HepG2 (cell line): ENCODE measurements around the gene EXOC6B. TPM values are rescaled to one million over a fixed set of nuclear protein-coding genes. Genes with fewer than 3 reads are reported as not detected.

Experiments
- EZH2 ChIP-seq: conservative IDR thresholded peaks from 2 replicates; pipeline ENCODE4 v1.6.1; 2012; ENCODE audit warnings: mild to moderate bottlenecking, low read depth, low read length, moderate library complexity
- FOXC1 ChIP-seq: sonication (generic); formaldehyde crosslinking; IDR thresholded peaks from 2 replicates; pipeline ENCODE4 v1.8.0; 2022; ENCODE audit warnings: mild to moderate bottlenecking, missing genetic modification reagents, borderline replicate concordance
- SMAD3 ChIP-seq: sonication (generic); formaldehyde crosslinking; IDR thresholded peaks from 2 replicates; pipeline ENCODE4 v1.4.0; 2020; ENCODE audit warnings: missing genetic modification reagents
- ZBTB3 ChIP-seq: sonication (generic); formaldehyde crosslinking; IDR thresholded peaks from 2 replicates; pipeline ENCODE4 v1.4.0; 2020; ENCODE audit warnings: low read depth, mild to moderate bottlenecking, moderate library complexity, missing genetic modification reagents, borderline replicate concordance
- ZNF782 ChIP-seq: sonication (generic); formaldehyde crosslinking; IDR thresholded peaks from 2 replicates; pipeline ENCODE4 v1.4.0; 2020; ENCODE audit warnings: missing genetic modification reagents, mild to moderate bottlenecking, borderline replicate concordance
- polyA plus RNA-seq, 8 experiments: library from polyadenylated mRNA; depleted of rRNA in 3 of 8; stranded (reverse) in 7 of 8; unstranded in 1 of 8; fragments of >200 nt; fragmentation: Illumina TruSeq in 4 of 8; extraction: Trizol in 4 of 8; gene quantifications; 2 replicates each; pipeline versions ENCODE4 v1.2.1 to v1.2.3, GENCODE V29; 2011 to 2016; ENCODE audit warnings: low read depth in 4 of 8, missing spikeins in 1 of 8, mixed read lengths in 1 of 8; ENCODE audit not compliant: insufficient read depth in 1 of 8
- total RNA-seq, 5 experiments: library from RNA; depleted of rRNA; stranded (reverse); fragments of >200 nt; fragmentation: Illumina TruSeq; extraction: Trizol; gene quantifications; 2 replicates each; pipeline ENCODE4 v1.2.3, GENCODE V29; 2016; ENCODE audit warnings: low read depth in 1 of 5
- TF ChIP-seq, protein P1 (sequence below): sonication (generic); formaldehyde crosslinking; IDR thresholded peaks from 2 replicates; pipeline ENCODE4 v1.4.0; 2020; ENCODE audit warnings: mild to moderate bottlenecking, missing genetic modification reagents
- TF ChIP-seq, protein P2 (sequence below): sonication (generic); formaldehyde crosslinking; IDR thresholded peaks from 2 replicates; pipeline ENCODE4 v1.8.0; 2022; ENCODE audit warnings: missing genetic modification reagents, mild to moderate bottlenecking, inconsistent platforms, borderline replicate concordance
- TF ChIP-seq, protein P3 (sequence below): IDR thresholded peaks from 2 replicates; pipeline ENCODE4 v1.6.1; 2016

Gene EXOC6B
- total and polyA plus RNA-seq, 2 of the 13 experiments (the other 11 are each of a cell fraction or from before 2014, with no cell fraction given) = 9.1 to 15.9 TPM

GRCh38 chr2:72694715-72695496 is 130.9 kb downstream of the EXOC6B start (continued):
- TF ChIP-seq, protein P1, sequence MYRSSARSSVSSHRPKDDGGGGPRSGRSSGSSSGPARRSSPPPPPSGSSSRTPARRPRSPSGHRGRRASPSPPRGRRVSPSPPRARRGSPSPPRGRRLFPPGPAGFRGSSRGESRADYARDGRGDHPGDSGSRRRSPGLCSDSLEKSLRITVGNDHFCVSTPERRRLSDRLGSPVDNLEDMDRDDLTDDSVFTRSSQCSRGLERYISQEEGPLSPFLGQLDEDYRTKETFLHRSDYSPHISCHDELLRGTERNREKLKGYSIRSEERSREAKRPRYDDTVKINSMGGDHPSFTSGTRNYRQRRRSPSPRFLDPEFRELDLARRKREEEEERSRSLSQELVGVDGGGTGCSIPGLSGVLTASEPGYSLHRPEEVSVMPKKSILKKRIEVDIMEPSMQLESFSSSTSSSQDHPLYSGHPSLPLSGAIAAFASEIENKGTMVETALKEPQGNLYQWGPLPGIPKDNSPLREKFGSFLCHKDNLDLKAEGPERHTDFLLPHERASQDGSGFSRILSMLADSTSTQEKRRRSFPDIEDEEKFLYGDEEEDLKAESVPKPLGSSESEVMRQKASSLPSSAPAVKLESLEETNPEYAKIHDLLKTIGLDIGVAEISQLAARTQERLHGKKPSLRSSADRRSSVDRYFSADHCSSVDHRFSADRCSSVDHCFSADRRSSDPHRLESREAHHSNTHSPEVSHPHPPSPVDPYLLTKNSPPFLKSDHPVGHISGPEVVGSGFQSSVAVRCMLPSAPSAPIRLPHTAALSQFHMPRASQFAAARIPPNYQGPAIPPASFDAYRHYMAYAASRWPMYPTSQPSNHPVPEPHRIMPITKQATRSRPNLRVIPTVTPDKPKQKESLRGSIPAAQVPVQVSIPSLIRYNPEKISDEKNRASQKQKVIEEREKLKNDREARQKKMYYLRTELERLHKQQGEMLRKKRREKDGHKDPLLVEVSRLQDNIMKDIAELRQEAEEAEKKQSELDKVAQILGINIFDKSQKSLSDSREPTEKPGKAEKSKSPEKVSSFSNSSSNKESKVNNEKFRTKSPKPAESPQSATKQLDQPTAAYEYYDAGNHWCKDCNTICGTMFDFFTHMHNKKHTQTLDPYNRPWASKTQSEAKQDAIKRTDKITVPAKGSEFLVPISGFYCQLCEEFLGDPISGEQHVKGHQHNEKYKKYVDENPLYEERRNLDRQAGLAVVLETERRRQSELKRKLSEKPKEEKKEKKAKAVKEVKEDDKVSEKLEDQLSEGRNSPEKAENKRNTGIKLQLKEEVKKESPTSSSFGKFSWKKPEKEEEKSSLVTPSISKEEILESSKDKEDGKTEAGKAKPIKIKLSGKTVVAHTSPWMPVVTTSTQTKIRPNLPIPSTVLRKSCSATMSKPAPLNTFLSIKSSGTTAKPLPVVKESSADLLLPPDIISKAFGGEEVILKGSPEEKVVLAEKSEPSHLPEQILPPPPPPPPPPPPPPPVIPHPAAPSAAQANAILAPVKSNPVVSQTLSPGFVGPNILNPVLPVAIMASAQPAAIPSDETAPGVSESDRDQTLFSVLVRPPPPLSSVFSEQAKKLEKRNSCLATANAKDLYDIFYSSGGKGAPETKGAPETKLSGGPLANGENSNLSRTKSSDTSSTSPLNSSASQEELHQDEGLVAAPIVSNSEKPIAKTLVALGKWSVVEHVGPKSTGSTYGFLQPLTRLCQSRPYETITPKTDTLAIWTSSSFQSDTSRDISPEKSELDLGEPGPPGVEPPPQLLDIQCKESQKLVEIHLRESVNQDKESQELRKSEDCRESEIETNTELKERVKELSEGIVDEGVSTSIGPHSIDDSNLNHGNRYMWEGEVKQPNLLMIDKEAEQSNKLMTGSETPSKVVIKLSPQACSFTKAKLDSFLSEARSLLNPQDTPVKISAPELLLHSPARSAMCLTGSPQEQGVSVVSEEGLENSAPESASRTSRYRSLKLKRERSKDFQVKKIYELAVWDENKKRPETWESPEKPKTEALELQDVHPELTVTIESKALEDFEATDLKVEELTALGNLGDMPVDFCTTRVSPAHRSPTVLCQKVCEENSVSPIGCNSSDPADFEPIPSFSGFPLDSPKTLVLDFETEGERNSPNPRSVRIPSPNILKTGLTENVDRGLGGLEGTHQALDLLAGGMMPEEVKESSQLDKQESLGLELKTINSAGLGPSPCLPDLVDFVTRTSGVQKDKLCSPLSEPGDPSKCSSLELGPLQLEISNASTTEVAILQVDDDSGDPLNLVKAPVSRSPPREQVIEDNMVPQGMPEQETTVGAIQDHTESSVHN (CRISPR knock-in tag) = 0 out of 2 replicates have a peak, but pooled peaks have one; percentile 61
- TF ChIP-seq FOXC1 (CRISPR knock-in tag) (0 out of 2 replicates have a peak, but pooled peaks have one; percentile 37), EZH2 (no peak), SMAD3 (CRISPR knock-in tag) (peak; percentile 66; the same call in 1 of the 2 replicates), ZBTB3 (no peak; the same call in 1 of the 2 replicates), ZNF782 (peak; percentile 45; the same call in 1 of the 2 replicates)
- TF ChIP-seq, protein P2, sequence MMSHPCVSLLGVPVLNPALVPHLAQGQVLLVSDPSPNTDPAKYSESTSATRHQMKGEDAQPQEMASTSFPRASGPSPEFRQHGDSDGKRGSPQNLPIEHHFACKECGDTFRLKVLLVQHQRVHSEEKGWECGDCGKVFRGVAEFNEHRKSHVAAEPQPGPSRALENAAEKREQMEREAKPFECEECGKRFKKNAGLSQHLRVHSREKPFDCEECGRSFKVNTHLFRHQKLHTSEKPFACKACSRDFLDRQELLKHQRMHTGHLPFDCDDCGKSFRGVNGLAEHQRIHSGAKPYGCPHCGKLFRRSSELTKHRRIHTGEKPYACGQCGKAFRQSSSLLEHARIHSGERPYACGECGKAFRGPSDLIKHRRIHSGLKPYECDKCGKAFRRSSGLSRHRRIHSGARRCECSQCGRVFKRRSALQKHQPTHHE (CRISPR knock-in tag) = no peak
- TF ChIP-seq, protein P3, sequence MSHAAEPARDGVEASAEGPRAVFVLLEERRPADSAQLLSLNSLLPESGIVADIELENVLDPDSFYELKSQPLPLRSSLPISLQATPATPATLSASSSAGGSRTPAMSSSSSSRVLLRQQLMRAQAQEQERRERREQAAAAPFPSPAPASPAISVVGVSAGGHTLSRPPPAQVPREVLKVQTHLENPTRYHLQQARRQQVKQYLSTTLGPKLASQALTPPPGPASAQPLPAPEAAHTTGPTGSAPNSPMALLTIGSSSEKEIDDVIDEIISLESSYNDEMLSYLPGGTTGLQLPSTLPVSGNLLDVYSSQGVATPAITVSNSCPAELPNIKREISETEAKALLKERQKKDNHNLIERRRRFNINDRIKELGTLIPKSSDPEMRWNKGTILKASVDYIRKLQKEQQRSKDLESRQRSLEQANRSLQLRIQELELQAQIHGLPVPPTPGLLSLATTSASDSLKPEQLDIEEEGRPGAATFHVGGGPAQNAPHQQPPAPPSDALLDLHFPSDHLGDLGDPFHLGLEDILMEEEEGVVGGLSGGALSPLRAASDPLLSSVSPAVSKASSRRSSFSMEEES (CRISPR knock-in tag) = no peak
